Islet precursor cell (in vitro differentiated cells): ENCODE results near the gene OST4.

Experiments
- DNase-seq: peaks from one replicate; pipeline ENCODE4 v3.0.0-alpha.2; 2018

OST4 gene

DNA sequence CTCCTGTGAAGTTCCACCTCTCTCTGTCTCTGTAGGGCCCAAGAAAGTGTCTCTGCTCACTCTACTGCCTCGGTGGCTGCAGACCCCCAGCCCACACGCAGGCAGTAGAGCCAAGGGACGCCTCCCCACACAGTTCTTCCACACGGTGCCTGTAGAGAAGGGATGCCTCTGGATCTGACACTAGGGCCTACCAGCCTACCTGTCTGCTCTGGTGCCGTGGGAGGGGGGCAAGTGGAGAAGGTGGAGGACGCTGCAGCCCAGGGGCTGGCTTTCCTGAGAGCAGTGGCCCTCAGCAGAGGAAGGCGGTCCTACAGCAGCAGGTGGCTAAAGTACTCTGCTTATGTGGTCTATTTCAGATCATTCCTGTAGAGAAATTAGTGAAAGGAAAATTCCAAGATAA, 47.7 kb downstream of the OST4 start:
- DNase-seq: no peak

GRCh38 chr2:27021253-27022049, 50.0 kb downstream of the OST4 start:
- peak; percentile 96 for DNase-seq
